ENCODE results near the gene IGF1R. TPM values are rescaled to one million over a fixed set of nuclear protein-coding genes. Genes with fewer than 3 reads are reported as not detected.
A peak's percentile ranks its signal among the peaks of the same experiment; 100 is the strongest.

The IGF1R gene
- total and polyA plus RNA-seq, 2 of the 8 experiments (the other 6 are each of a cell fraction or from before 2014, with no cell fraction given): 32.9 to 109 TPM

DNA sequence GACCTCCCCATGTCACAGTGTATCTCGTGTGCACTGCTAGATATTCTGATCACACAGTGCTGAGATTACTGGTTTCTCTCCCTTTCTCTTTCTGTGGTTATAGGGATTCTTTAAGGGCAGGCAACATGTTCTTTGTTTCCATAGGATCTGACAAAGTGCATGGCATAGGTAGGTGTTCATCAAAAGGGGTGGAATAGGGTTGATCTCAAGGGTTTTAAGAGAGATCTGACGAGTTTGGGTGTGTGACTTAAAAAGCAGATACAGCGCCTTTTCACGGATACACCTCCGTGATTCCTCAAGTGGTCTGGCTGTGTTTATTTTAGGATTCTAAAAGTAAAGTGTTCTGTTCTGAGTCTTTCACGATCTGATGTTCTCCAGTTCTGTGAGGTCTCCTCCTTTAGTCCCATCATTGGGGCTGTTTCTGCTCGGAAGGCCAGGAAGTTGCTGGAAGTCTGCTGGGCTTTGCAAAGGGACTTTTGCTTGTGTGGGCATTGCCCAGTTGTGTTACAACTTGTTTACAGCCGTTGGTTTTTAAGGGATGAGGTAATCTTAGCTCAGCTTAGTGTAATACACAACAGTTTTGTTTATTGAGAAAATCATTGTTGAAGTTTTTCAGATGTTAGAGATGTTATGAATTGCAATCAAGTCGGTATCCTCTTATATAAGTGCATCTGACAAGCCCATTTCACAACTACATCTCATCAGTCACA lies 34.8 kb downstream of the IGF1R start:
- Histone ChIP-seq H3K9ac (replicated peaks in 1 of 4; ENCODE audit: extremely low read depth in 1 of 4, low read depth in 3 of 4, low read length in 3 of 4) (no peak overlapping the region), H3K27me3 (replicated peaks in 1 of 4; ENCODE audit: control insufficient read depth in 3 of 4, extremely low read depth in 1 of 4, insufficient read depth in 3 of 4, low read length in 3 of 4) (no peaks in the 10 kb centered on the region), H3K79me1 (ENCODE audit: low read depth, low read length) (peaks cover 27% of the 10 kb centered on the region), H3K18ac (ENCODE audit: extremely low read depth, low read length) (no peak overlapping the region), H2BK12ac (ENCODE audit: low read depth, low read length) (no peak overlapping the region), H3K4me1 (replicated peaks in 1 of 4; ENCODE audit: control insufficient read depth in 3 of 4, insufficient read depth in 4 of 4, low read length in 3 of 4) (peaks cover 7 to 24% (median 20%) of the 10 kb centered on the region in 4 experiments), H4K91ac (replicated peaks; ENCODE audit: insufficient read length, low read length) (no peak overlapping the region), H4K5ac (ENCODE audit: insufficient read length, low read depth, low read length) (no peak overlapping the region), H4K8ac (ENCODE audit: extremely low read depth, insufficient read depth, low read length) (no peak overlapping the region), H3K23ac (ENCODE audit: insufficient read length) (no peak overlapping the region), H2BK15ac (ENCODE audit: low read length) (no peak overlapping the region), H3K14ac (ENCODE audit: insufficient read length) (no peak overlapping the region), H3K23me2 (ENCODE audit: low read depth, low read length) (no peaks in the 10 kb centered on the region), H3K27ac (ENCODE audit: low read depth, low read length) (no peak overlapping the region), H3K4ac (replicated peaks; ENCODE audit: insufficient read length, low read depth, low read length) (no peak overlapping the region), H2BK120ac (replicated peaks; ENCODE audit: low read depth, low read length) (no peak overlapping the region), H3K56ac (replicated peaks; ENCODE audit: insufficient read length, low read depth, low read length) (no peak overlapping the region), H3K9me3 (ENCODE audit: insufficient read depth in 2 of 2, low read depth in 1 of 2, low read length in 1 of 2) (no peaks in the 10 kb centered on the region), H4K20me1 (replicated peaks in 1 of 2; ENCODE audit: control insufficient read depth in 1 of 2, insufficient read depth in 2 of 2, low read length in 2 of 2) (peaks cover 25 to 42% of the 10 kb centered on the region in 2 experiments), H3K79me2 (ENCODE audit: control insufficient read depth in 1 of 2, insufficient read depth in 2 of 2, low read length in 2 of 2) (peaks cover 62 to 99% of the 10 kb centered on the region in 2 experiments), H2BK5ac (ENCODE audit: low read depth, low read length) (peak overlapping the region; percentile 28; the same call in 1 of the 2 replicates), H2BK20ac (ENCODE audit: low read length) (no peak overlapping the region), H3K36me3 (ENCODE audit: control insufficient read depth in 2 of 4, insufficient read depth in 4 of 4, low read length in 3 of 4) (no peaks in the 10 kb centered on the region), H2AK5ac (ENCODE audit: low read depth, low read length) (peak overlapping the region; percentile 76; the same call in 1 of the 2 replicates), H3K4me3 (ENCODE audit: extremely low read depth in 1 of 4, insufficient read depth in 2 of 4, low read depth in 3 of 4, low read length in 4 of 4) (no peak overlapping the region), H2AFZ (ENCODE audit: low read length) (no peak overlapping the region), H3K4me2 (ENCODE audit: insufficient read depth in 1 of 2, low read depth in 2 of 2, low read length in 2 of 2) (peak overlapping the region in 1 of 2 experiments; percentile 1; a peak in 1 of 4 replicates)
- TF ChIP-seq SP1 (IDR thresholded peaks at IDR 0.05; ENCODE audit: low read depth, low read length) (no peak), POLR2AphosphoS5 (IDR thresholded peaks at IDR 0.05; ENCODE audit: low read depth, low read length) (no peak), CBX5 (IDR thresholded peaks at IDR 0.05; ENCODE audit: low read depth, low read length) (no peak), TAF7 (optimal IDR thresholded peaks at IDR 0.05; ENCODE audit: borderline replicate concordance, low read depth, low read length) (no peak), KDM4A (IDR thresholded peaks at IDR 0.05; ENCODE audit: low read depth, low read length, severe bottlenecking) (no peak), POU5F1 (IDR thresholded peaks at IDR 0.05; ENCODE audit: low read depth, low read length) (no peak)
- DNase-seq (ENCODE audit: low read depth in 1 of 2, low spot score in 2 of 2): no peak
- CTCF ChIA-PET (ENCODE audit: partially characterized antibody): interaction anchor here (0.8 to 3.4 kb wide), 5 partner anchors 20 to 49 kb away, joined by 3 to 12 read pairs (median 4); no protein-coding TSS in a partner anchor
- POLR2A ChIA-PET (ENCODE audit: partially characterized antibody): interaction anchor here (1.0 to 1.5 kb wide), 3 partner anchors 12 to 61 kb away, joined by 3 to 5 read pairs (median 3); no protein-coding TSS in a partner anchor
- WGBS, 2 experiments (ENCODE audit: extremely low coverage in 1 of 2, insufficient coverage in 1 of 2, insufficient read length in 1 of 2, insufficient replicate concordance in 2 of 2, low coverage in 1 of 2, low lambda C conversion rate in 2 of 2, missing lambda C conversion rate in 1 of 2): 82% methylated on average over 9 of the region's 9 CpGs; no CpG with 5 or more reads in 1 of the 2 experiments
- no peak for FAIRE-seq
